ENCODE measurements around the gene GLRX5. TPM values are rescaled to one million over a fixed set of nuclear protein-coding genes. Genes with fewer than 3 reads are reported as not detected.
A peak's percentile ranks its signal among the peaks of the same experiment; 100 is the strongest.

The GLRX5 gene
- total RNA-seq, 1 donor from 2014 or later: 24.6 TPM

DNA sequence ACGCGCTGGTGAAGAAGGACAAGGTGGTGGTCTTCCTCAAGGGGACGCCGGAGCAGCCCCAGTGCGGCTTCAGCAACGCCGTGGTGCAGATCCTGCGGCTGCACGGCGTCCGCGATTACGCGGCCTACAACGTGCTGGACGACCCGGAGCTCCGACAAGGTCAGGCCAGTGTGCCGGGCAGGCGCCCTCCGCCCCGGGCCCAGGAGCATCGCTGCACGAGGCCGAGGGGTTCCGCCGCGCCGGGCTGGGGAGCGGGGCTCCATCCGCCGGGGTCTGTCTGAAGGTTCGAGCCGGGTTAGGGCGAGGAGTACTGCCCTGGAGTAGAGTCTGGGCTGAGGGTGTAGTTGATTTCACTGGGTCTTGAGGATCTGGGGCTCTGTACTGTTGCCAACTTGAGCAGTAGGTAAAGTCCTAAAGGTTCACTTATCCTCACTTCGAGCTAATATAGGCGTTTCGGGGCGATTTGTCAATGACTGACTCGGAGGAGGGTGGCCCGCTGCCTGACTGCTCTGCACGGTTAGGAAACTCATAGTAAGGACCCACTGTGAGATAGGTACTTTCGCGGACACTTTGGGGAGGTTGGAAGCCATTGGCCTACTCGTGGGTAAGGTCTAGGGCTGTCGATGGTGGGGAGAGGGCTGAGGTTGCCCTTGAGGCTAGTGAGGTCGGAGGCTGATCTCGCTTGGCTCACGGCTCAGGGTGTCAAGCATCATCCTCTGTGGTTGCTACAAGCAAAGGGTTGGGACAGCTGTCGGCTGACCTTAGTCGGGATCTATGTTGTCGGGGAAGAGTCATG, 574 bp downstream of the GLRX5 start:
- Histone ChIP-seq H3K9me3 (no peaks in the 10 kb centered on the region), H3K27me3 (no peaks in the 10 kb centered on the region), H3K4me1 (peaks cover 26 to 45% of the 10 kb centered on the region in 2 donors), H3K36me3 (no peaks in the 10 kb centered on the region), H3K4me3 (peak overlapping the region; percentile 75 to 85), H3K27ac (no peak overlapping the region)
- DNase-seq (ENCODE audit: low spot score in 2 of 2): no peak
- intact Hi-C loops (cut with DNase I): loop anchor here (2.0 to 10.0 kb wide), 5 partner anchors 211 to 969 kb away; partner anchors contain the start of genes ATG2B, C14orf132, DICER1 and GSKIP
- TF ChIP-seq, protein P1, sequence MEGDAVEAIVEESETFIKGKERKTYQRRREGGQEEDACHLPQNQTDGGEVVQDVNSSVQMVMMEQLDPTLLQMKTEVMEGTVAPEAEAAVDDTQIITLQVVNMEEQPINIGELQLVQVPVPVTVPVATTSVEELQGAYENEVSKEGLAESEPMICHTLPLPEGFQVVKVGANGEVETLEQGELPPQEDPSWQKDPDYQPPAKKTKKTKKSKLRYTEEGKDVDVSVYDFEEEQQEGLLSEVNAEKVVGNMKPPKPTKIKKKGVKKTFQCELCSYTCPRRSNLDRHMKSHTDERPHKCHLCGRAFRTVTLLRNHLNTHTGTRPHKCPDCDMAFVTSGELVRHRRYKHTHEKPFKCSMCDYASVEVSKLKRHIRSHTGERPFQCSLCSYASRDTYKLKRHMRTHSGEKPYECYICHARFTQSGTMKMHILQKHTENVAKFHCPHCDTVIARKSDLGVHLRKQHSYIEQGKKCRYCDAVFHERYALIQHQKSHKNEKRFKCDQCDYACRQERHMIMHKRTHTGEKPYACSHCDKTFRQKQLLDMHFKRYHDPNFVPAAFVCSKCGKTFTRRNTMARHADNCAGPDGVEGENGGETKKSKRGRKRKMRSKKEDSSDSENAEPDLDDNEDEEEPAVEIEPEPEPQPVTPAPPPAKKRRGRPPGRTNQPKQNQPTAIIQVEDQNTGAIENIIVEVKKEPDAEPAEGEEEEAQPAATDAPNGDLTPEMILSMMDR (IDR thresholded peaks at IDR 0.05): no peak

DNA sequence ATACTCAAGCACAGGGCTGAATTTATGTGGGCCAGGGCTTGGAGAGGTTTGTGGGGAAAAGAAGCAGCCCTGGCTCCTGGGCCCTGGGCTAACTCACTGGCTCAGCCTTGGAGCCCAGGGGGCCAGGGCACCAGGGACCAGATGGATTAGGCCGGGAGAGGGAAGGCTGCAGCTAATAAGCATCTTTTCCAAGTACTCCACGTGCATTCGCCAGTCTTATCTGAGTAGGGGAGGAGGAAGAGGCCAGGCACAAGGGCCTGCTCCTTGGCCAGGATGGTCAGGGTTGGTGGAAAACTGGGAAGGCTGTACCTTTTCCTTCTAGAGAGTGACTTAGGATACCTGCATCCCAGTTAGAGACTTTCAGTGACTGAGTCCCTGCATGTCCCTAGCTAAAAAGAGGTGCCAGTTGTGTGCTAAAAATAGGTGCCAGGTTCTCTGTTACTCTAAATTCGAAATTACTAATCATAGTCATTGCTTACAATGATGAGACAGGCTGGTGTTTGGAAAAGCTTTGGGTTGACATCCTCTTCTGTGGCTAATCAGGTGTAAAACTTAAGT, 1.3 kb downstream of the GLRX5 start:
- no peaks in the 10 kb centered on the region for H3K36me3 ChIP-seq
- peak overlapping the region; percentile 75 to 85 for H3K4me3 ChIP-seq
- H3K4me1 ChIP-seq: peaks cover 26 to 38% of the 10 kb centered on the region in 2 donors
- no peak for DNase-seq (ENCODE audit: low spot score in 2 of 2)
- H3K27ac ChIP-seq: no peak overlapping the region
- H3K27me3 ChIP-seq: no peaks in the 10 kb centered on the region
- intact Hi-C loops (cut with DNase I): loop anchor here (5.0 to 10.0 kb wide), 4 partner anchors 211 to 969 kb away; partner anchors contain the start of genes ATG2B, C14orf132, GSKIP and PAPOLA
- TF ChIP-seq, protein P1 (IDR thresholded peaks at IDR 0.05): no peak
- no peaks in the 10 kb centered on the region for H3K9me3 ChIP-seq

DNA sequence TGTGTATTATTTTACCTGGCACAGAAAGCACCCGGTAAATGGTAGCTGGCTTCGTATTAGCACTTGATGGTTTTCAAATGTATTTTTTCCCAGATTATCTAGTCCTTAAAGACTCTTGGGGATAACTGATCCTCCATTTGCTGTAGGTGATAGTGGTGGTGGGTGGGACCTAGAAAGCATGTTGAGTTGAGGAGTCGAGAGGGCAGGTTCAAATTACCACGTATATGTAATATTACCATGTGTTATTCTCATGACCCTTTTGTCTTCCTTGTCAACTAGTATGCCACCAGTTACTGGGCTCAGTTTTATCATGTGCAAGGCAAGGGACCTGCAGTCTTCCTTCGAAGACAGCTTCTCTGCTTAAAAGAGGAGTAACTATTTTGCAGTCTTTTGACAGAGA, 1.8 kb downstream of the GLRX5 start:
- Histone ChIP-seq H3K27ac (no peak overlapping the region), H3K4me1 (peaks cover 26 to 34% of the 10 kb centered on the region in 2 donors), H3K4me3 (peak overlapping the region; percentile 75 to 85), H3K9me3 (no peaks in the 10 kb centered on the region), H3K27me3 (no peaks in the 10 kb centered on the region), H3K36me3 (no peaks in the 10 kb centered on the region)
- intact Hi-C loops (cut with DNase I): loop anchor here (5.0 to 10.0 kb wide), 4 partner anchors 212 to 968 kb away; partner anchors contain the start of genes ATG2B, C14orf132, GSKIP and PAPOLA
- TF ChIP-seq, protein P1 (IDR thresholded peaks at IDR 0.05): no peak
- DNase-seq (ENCODE audit: low spot score in 2 of 2): no peak

DNA sequence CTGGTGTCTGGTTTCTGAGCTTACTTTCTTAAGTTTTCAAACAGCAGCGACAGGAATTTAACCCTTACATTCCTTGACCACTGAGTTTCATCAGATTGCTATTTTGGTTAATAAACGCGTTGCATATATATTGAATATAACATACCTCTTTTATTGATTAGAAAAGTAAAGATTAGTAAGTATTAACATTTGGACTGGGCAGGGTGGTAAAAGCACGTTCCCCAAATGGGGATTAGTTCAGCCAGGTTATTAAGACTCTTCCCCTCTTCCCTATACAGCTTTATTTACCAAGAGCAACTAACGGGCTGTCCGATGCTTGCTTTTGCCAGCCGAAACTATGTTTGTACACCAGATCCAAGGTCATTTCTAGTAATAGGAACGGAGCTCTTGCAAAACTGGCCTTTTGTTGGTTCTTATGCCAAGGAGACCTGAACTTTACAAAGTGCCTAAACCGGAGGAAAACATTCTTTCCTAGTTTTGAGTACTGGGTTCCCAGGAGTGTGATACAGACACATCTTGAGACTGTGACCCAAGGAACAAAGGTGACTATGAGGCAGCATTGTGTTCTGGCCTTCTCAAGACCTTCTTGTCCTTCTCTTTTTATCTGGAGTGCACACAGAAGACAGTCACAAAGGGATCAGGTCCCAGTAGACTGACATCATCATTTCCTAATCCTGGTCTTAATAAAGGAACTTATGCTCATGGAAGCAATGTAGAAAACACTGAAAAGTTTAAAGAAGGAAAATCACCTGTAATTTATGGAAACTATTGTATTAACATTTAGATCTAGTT, 2.6 kb downstream of the GLRX5 start:
- H3K27ac ChIP-seq: no peak overlapping the region
- H3K9me3 ChIP-seq: no peaks in the 10 kb centered on the region
- no peaks in the 10 kb centered on the region for H3K36me3 ChIP-seq
- peak overlapping the region in 1 of 2 donors; percentile 85 for H3K4me3 ChIP-seq
- intact Hi-C loops (cut with DNase I): loop anchor here (5.0 to 10.0 kb wide), 4 partner anchors 213 to 967 kb away; partner anchors contain the start of genes ATG2B, C14orf132, GSKIP and PAPOLA
- TF ChIP-seq, protein P1 (IDR thresholded peaks at IDR 0.05): no peak
- DNase-seq (ENCODE audit: low spot score in 2 of 2): no peak
- no peaks in the 10 kb centered on the region for H3K27me3 ChIP-seq
- peaks cover 23 to 26% of the 10 kb centered on the region in 2 donors for H3K4me1 ChIP-seq

DNA sequence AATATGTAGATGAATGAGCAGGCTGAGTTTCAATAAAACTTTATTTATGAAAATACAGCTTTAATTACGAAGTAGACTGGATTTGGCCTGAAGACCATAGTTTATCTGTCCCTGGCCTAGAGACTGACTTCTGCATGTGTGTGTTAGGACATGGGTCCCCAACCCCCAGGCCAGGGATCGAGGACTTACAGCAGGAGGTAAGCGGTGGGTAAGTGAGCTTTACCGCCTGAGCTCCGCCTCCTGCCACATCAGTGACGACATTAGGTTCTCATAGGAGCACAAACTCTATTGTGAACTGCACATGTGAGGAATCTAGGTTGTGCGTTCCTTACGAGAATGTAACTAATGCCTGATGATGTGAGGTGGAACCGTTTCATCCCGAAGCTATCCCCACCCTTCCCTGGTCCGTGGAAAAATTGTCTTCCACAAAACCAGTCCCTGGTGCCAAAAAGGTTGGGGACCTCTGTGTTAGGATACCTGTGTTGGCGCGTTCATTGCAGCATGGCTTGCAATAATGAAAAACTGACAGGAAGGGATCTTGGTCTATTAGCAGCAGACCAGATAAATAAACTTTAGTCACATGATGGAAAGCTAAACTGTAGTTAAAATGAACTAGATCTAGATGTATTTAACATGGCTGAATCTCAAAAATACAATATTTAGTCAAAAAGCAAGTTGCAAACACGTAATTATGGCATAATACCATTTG, 4.1 kb downstream of the GLRX5 start:
- Histone ChIP-seq H3K27ac (no peak overlapping the region), H3K9me3 (no peaks in the 10 kb centered on the region), H3K36me3 (no peaks in the 10 kb centered on the region), H3K4me3 (no peak overlapping the region), H3K27me3 (no peaks in the 10 kb centered on the region), H3K4me1 (peaks cover 13 to 14% of the 10 kb centered on the region in 2 donors)
- DNase-seq (ENCODE audit: low spot score in 2 of 2): no peak
- TF ChIP-seq, protein P1 (IDR thresholded peaks at IDR 0.05): no peak
- intact Hi-C loops (cut with DNase I): loop anchor here (5.0 to 10.0 kb wide), 4 partner anchors 214 to 966 kb away; partner anchors contain the start of genes ATG2B, C14orf132, GSKIP and PAPOLA
